ENCODE measurements around the gene MUS81. TPM values are rescaled to one million over a fixed set of nuclear protein-coding genes. Genes with fewer than 3 reads are reported as not detected.

MUS81 gene
- total and polyA plus RNA-seq, 9 of the 15 experiments (the other 6 are each of a cell fraction or from before 2014, with no cell fraction given) = 13.4 to 118 (median 53.7) TPM

GRCh38 chr11:65873318-65874156 is 13.3 kb downstream of the MUS81 start (continued):
- TF ChIP-seq NR4A1 (CRISPR knock-in tag; IDR thresholded peaks at IDR 0.05) (no peak), NR4A1 (tag; IDR thresholded peaks at IDR 0.05) (no peak), YY1 (IDR thresholded peaks at IDR 0.05; ENCODE audit: borderline replicate concordance in 1 of 3, control insufficient read depth in 1 of 3, extremely low read depth in 1 of 3, insufficient read depth in 3 of 3, insufficient read length in 1 of 3, insufficient replicate concordance in 2 of 3, low read depth in 1 of 3, low read length in 2 of 3) (peak in 1 of 3 experiments; percentile 7), KLF10 (CRISPR knock-in tag; IDR thresholded peaks at IDR 0.05) (no peak), LEF1 (IDR thresholded peaks at IDR 0.05) (no peak), TOE1 (IDR thresholded peaks at IDR 0.05; ENCODE audit: borderline replicate concordance) (peak; percentile 66), TOE1 (CRISPR knock-in tag; IDR thresholded peaks at IDR 0.05; ENCODE audit: borderline replicate concordance, low read depth) (no peak), SMARCB1 (IDR thresholded peaks at IDR 0.05; ENCODE audit: insufficient read length, low read depth) (no peak), TARDBP (IDR thresholded peaks at IDR 0.05) (0 out of 2 replicates have a peak, but pooled peaks have one; percentile 40), ZNF324 (CRISPR knock-in tag; IDR thresholded peaks at IDR 0.05) (no peak), LARP7 (IDR thresholded peaks at IDR 0.05) (no peak), CHD4 (IDR thresholded peaks at IDR 0.05; ENCODE audit: insufficient read depth, insufficient replicate concordance, low read depth, low read length, poor library complexity, severe bottlenecking) (no peak), PHB (CRISPR knock-in tag; IDR thresholded peaks at IDR 0.05) (no peak), CREB3L1 (IDR thresholded peaks at IDR 0.05; ENCODE audit: borderline replicate concordance, low read depth) (peak; percentile 55; the same call in 1 of the 2 replicates), SETDB1 (IDR thresholded peaks at IDR 0.05; ENCODE audit: low read length) (no peak), MAZ (CRISPR knock-in tag; conservative IDR thresholded peaks at IDR 0.05 in 1 of 2, IDR thresholded peaks at IDR 0.05 in 1 of 2) (peak; percentile 97 to 98), GTF2E2 (tag; IDR thresholded peaks at IDR 0.05) (no peak), PURB (CRISPR knock-in tag; IDR thresholded peaks at IDR 0.05; ENCODE audit: low read depth) (no peak), EP400 (IDR thresholded peaks at IDR 0.05) (peak; percentile 55; the same call in 1 of the 2 replicates), HDAC6 (IDR thresholded peaks at IDR 0.05; ENCODE audit: low read depth, low read length) (no peak)
- TF ChIP-seq, protein P1, sequence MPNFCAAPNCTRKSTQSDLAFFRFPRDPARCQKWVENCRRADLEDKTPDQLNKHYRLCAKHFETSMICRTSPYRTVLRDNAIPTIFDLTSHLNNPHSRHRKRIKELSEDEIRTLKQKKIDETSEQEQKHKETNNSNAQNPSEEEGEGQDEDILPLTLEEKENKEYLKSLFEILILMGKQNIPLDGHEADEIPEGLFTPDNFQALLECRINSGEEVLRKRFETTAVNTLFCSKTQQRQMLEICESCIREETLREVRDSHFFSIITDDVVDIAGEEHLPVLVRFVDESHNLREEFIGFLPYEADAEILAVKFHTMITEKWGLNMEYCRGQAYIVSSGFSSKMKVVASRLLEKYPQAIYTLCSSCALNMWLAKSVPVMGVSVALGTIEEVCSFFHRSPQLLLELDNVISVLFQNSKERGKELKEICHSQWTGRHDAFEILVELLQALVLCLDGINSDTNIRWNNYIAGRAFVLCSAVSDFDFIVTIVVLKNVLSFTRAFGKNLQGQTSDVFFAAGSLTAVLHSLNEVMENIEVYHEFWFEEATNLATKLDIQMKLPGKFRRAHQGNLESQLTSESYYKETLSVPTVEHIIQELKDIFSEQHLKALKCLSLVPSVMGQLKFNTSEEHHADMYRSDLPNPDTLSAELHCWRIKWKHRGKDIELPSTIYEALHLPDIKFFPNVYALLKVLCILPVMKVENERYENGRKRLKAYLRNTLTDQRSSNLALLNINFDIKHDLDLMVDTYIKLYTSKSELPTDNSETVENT (CRISPR knock-in tag; IDR thresholded peaks at IDR 0.05) = peak; percentile 52; the same call in 1 of the 2 replicates
